H1 (cell line): ENCODE measurements around the gene MAPK9. TPM values are rescaled to one million over a fixed set of nuclear protein-coding genes. Genes with fewer than 3 reads are reported as not detected.

Experiments used
- CHD1 ChIP-seq: IDR thresholded peaks from 2 replicates; pipeline ENCODE4 v1.6.1; 2012; ENCODE audit warnings: low read depth, low read length, improper control_type of control experiment
- CHD7 ChIP-seq: fragments of 300-600 bp; sonication (generic); IDR thresholded peaks from 2 replicates; pipeline ENCODE4 v1.7.1; 2012; ENCODE audit warnings: low read length, moderate library complexity, mild to moderate bottlenecking, inconsistent platforms; ENCODE audit not compliant: insufficient replicate concordance
- POU5F1 ChIP-seq: IDR thresholded peaks from 2 replicates; pipeline ENCODE4 v1.6.1; 2011; ENCODE audit warnings: low read depth, mild to moderate bottlenecking, low read length, moderate library complexity
- RXRA ChIP-seq: IDR thresholded peaks from 2 replicates; pipeline ENCODE4 v1.6.1; 2011; ENCODE audit warnings: low read depth, mild to moderate bottlenecking, low read length, moderate library complexity; ENCODE audit not compliant: insufficient read depth
- polyA plus RNA-seq, 7 experiments: library from polyadenylated mRNA; depleted of rRNA in 3 of 7; stranded (reverse) in 5 of 7; unstranded in 2 of 7; fragments of >200 nt in 5 of 7; fragments of 200-250 nt in 2 of 7; gene quantifications; 1 replicate in 5 of 7; 2 replicates in 1 of 7; 4 replicates in 1 of 7; pipeline versions ENCODE4 v1.2.1 to v1.2.3, GENCODE V29; 2011 to 2013; ENCODE audit warnings: missing spikeins in 2 of 7, mixed read lengths in 2 of 7
- total RNA-seq: library from RNA; stranded (reverse); fragmentation: NEBNext Ultra II Directional; extraction: Animal tissue kit (Norgen Biotek cat#: 25700); gene quantifications from 2 replicates; pipeline ENCODE4 v1.2.1, GENCODE V29; 2021

Gene MAPK9
- total and polyA plus RNA-seq, 2 of the 8 experiments (the other 6 are each of a cell fraction or from before 2014, with no cell fraction given): 22.3 to 43.7 TPM

GRCh38 chr5:180315762-180316212 lies 23.9 kb upstream of the MAPK9 start (continued):
- TF ChIP-seq POU5F1 (no peak), CHD7 (no peak), RXRA (no peak), CHD1 (no peak)
